Stromal cell of bone marrow (primary cell): ENCODE results near the gene INTS12.

Experiments used
- DNase-seq: peaks from one replicate; pipeline ENCODE4 v3.0.0-alpha.2; 2012; ENCODE audit warnings: low read depth

Gene INTS12

DNA sequence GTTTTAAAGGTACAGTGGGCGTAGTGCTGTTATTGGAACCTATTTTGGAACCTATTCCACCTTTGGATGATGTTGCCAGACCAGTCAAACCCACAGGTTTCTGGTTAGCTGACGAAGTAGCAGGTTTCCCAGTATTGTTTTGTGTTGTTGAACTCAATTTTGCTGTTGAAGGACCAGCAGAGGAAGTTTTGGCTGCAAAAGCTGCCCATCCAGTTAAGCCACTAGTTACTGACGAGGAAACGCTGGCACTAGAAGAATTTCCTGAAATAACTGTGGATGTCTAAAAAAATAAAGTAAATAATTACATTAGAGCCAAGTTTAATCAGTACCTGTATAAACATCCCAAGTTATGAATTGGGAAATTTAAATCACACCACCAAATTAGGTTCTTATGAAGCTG is 25.5 kb downstream of the INTS12 start:
- DNase-seq: no peak

DNA sequence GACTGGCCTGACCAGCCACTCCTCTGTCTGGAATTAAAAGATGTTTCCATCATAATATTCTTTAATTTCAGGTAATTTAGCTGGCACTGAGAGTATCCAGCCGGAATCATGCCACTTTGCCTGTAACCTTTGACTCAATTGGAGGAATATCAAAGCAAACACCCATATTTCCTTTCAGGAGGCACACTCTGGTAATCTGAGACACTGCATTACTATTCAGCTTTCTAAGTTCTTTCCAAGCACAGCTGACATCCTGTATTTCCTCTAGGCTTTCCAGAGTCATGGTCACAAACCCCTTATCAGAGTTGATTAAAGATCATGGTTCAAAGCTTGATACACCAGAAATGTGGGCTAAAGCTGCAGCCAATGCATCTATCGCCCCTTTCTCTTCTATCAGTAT is 29.3 kb downstream of the INTS12 start:
- peak; percentile 2 for DNase-seq

DNA sequence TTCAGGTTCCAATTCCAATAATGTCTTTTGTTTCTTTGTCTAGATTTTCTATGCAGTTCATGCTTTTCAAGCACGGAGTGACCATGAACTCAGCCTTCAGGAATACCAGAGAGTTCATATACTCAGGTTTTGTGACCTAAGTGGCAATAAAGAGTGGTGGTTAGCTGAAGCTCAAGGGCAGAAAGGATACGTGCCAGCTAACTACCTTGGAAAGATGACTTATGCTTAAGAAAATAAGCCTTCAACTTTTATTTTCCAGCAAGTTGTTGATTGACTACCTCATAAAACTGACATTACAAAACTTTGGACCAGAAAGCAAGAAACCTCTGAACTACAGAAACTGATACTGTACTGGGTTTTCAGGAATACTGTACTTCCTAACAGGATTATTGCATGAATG is 30.8 kb downstream of the INTS12 start:
- no peak for DNase-seq

DNA sequence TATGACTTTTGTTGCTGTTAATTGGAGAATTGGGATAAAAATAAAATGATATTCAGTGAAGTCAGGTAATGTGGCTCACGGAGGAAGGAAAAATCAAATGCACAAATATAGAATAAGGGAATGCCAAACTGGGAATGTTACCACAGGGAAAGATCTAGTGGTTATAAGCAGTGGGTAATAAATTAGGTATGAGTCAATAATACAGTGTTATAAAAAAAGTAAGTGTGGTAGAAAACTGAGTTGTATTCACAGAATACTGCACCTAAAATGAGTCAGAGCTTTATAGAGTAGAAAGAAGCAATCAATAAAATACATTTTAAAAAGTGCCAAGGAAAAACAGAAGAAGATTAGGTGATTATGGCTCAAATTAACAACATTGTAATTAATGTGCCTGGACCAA is 34.5 kb downstream of the INTS12 start:
- no peak for DNase-seq

DNA sequence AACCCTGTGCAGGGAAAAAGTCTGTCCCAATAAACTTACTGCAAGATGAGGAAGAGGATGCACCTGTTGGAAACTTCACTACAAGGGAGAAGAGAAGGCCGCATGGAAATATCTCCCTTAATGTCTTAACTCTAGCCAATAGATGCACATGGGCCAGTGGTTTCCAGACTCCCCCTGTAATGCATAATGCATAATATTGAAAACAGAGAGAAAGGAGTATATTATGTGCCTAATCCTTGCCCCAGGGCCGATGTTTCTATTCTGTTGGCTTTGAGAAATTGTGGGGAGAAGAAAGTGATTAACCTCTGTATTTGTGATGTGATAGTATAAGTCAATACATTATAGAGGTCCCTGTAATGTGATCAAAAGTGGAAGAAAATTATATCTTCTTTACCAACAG is 37.2 kb downstream of the INTS12 start:
- no peak for DNase-seq

DNA sequence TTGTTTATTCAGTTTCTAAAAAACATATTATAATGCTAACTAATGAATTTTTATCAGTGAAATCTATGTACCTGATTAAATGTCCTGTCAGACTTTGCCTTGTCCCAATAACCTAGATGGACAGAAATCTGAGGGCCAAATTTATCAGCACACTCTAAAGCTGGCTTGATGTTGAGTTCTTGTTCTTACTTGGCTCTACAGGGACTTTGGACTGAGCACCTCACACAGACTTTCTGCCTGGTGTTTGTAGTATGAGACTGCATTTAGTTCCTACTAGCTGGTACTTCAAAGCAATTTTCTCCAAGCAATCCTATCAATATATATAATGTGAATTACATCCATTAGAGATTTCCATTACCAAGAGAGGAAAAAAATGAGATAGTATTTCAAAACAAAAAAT is 37.8 kb downstream of the INTS12 start:
- DNase-seq: no peak

DNA sequence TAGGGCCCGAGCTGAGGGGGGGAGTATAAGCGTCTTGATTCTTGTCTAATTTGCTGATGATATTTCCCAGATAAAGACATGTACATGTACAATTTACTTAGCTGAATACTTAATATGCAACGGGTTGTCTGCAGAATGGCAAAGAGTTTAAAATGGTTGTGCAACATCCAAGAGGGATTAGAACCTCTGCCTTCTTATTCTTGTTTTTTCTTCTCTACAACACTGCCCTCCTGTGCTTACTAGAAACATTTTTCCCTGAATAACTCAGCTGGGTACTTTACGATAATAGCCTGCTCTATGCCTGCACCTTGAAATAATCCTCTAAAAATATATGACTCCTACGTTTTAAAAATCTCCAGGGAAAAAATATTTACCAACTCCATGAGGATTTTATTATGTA is 41.8 kb downstream of the INTS12 start:
- DNase-seq: peak; percentile 25

DNA sequence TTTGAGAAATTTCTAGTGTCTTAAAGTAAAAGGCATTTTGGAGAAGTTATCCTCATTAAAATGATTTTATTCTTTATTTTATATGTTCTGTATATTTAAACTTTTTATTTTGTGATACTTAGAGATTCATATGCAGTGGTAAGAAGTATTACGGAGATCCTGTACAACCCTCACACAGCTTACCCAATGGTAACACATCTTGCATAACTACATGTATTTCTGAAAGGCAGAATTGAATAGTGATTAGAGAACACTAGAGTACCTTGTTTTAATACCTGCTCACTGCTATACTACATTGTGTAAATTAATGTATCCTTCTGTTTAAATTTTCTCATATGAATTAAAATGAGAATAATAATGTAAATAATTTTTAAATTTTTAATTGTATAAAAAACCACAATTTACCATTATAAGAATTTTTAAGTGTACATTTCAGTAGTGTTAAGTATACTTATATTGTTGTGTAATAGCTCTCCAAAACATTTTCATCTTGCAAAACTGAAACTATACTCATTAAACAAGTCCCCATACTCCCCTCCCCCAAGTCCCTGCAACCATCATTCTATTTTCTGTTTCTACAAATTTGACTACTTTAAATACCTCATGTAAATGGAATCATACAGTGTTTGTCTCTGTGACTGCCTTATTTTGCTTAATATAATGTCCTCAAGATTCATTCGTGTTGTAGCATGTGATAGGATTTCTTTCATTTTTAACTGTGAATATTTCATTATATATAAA is 45.4 kb downstream of the INTS12 start:
- DNase-seq: no peak

DNA sequence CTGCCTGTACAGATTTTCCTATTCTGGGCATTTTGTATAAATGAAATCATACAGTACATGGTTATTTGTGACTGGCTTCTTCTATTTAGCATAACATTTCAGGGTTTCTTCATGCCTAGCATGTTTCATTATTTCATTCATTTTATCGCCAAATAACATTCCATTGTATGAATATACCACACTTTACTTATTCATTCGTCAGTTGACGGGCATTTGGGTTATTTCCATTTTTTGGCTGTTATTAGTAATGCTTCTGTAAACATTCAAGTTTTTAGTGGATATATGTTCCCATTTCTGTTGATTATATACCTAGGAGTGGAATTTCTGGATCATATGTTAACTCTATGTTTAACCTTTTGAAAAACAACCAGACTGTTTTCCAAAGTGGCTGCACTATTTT is 47.5 kb downstream of the INTS12 start:
- DNase-seq: no peak

DNA sequence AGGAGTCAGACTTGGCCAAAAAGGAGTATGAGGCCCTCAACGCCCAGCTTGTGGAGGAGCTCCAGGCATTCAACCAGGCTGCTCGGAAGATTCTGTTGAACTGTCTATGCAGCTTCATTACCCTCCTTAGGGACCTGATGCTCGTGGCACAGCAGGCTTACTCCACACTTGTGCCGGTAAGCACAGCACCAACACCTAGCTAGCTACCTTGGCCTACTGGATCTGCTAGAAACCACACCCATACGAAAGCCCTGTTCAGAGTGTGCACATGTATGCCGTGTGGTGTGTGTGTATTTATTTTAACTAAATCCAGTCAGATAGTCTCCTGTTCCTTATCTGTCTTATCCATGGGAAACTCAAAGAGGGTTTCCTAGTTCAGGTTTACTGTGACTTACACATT is 49.3 kb downstream of the INTS12 start:
- no peak for DNase-seq

DNA sequence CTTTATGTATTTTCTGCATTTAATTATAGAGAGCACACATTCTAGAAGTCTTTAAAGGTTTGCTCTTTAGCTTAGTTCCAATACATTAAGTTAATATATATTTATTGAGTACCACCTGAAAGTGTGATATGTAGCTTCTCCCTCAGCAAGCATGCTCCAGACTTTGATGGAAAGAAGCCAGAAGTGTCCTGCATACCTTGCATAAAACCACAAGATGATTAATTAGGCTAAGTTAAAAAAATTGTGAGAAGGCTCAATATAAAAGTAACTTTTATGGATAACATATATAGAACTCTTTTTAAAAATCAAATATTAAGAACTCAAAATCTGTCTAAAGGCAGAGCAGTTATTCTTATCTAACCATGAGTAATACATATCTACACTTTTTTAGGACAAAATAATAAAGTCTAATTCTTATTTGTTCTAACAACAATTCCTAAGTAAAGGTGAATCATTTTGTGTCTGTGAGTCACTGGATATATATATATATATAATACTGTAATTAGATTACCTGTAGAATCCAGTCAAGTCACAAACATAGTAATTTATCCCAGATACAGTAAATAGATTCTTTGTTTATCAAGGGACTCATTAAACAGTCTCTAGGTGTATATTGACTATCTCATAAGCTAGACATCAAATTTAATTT is 51.2 kb downstream of the INTS12 start:
- DNase-seq: no peak

DNA sequence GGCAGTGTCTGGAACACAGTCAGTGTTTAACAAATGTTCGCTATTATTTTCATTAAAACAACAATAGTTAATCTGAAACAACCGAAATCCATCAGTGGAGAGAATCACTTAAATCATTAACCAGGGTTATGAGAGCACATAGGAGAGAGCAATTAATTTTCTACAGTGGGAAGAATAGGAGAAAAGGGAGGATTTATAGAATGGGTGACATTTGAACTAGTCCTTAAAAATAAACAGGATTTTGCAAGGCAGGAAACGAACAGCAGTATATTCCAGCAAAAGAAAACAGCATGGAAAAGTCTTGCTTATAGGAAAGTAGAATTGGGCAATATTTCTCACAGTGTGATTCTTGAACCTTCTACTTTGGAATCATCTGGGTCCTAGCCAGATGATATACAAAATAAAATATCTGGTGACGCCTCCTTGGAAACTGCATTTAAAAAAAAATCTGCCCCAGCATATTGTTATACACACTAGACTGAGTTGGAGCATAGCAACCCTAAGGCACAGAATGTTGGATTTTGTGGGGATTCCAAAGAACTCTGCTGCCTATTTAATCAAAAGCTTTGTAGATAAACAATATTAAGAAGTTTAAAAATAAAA is 56.1 kb downstream of the INTS12 start:
- no peak for DNase-seq

DNA sequence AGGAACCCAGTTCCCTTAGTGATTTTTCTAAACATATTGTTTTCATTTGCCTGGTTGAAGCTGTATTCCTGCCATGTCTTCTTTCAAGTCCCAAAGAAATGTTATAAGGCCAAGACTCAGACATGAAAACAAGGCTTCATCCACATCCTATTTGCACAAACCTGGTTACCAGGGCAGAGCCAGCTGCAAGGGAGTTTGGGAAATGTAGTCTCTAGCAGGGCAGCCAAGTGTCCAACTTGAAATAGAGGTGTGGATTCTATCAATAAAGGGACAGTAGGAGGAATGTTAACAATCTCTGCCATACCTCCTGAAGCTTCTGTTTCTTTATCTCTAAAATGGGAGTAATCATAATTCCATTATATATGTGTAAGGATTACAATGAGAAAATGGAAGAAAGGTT is 56.6 kb downstream of the INTS12 start:
- no peak for DNase-seq

DNA sequence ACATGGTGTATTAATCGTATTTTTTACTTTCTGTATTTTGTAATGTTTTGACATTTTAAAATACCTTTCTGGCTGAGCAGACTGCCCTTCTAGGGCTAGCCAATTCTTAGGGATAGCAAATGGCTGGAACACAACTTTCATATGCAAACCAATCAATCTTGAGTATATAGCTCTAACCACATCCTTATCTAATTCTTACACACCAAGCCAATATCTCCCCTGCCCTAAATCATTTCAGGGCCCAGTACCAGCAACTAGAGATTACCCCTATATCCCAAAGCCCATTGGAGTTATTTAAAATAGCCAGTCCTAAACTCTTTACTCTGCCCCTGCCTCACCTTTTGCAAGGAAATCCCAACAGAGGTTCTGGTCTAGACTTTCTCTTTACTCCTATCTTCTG is 58.3 kb downstream of the INTS12 start:
- DNase-seq: no peak

DNA sequence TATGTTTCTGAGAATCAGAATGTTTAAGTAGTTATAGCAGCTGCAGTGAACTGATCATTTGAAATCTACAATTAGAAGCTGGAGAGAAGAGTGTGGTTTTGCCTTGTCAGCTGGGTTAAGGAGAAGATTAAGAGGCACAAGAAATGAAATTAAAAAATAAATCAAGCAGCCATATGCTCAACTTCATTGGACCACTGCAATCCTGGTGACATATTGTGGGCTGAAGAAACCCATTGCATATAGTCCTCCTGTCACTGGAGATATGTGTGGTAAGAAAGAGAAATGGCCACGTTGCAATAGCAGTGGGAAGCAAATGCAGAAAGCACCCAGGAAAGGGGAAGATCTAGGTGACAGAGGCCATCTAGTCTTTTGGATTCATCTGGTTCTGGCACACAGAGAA is 63.0 kb downstream of the INTS12 start:
- no peak for DNase-seq

DNA sequence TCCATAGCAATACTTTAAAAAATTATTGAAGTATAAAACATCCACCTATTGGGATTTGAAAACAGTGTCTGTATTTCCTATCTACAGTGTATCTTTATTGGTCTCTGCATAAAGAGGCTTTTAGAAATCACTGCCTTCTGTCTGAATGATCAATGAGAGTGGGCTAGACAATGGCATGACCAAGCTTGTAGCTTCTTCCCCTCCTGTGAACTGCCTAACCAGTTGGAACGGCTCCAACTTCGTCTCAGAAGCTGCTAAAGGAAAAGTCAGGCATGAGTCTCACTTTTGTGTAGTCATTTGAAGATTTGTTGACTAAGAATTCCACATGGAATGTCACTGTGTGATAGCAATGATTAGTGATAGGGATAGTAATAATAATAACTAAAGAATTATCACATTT is 64.2 kb downstream of the INTS12 start:
- no peak for DNase-seq

DNA sequence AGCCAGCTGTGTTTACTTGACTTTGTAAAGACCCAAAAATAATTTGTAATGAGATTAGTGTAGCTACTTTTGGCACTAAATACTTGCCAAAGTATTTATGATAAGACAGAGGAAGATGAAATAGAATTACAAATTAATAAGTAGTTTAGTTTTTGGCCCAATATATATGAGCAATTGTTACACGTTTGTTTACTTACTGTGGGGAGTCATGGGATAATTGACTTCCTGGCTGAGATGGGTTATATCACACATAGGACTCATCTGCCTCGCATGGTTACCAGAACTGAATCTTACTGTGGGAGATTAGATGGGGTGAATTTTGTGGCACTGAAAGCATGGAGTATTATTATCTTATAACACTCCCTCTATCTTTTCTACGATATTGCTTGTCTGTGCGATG is 66.6 kb downstream of the INTS12 start:
- DNase-seq: no peak

DNA sequence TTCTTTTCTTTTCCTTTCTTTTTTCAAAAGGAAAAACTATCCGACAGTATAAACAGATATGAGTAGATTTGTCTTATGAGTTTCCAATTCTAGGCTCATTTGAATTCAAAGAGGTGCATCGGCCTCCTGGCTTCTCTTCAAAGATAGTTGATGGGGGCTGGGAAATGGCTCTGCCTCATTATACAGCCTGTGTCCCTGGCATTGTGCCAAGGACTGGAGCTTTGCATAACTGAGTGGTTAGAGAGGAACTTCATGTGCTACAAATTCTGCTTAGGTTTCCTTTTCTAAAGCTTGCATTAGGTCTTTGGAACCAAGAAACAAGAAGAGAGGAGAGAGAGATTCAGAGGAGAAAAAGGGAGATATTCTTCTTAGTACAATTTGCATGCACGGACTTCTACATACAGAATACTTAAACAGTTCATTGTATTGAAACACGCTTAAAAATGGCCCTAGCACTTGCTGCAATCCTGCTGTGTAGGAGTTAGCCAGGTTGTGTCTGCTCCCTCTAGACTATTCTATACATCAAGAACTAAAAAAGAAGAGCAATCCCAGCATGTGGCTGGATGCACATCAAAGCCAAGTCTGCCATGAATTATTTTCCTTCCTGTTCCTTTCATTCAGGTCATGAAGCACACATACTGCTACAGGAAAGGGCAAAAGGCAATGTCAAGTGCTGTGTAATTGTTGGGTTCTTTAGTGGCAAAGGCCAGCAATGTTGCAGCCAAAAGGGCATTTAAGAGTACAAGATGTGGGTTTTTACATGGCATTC is 70.9 kb downstream of the INTS12 start:
- no peak for DNase-seq

DNA sequence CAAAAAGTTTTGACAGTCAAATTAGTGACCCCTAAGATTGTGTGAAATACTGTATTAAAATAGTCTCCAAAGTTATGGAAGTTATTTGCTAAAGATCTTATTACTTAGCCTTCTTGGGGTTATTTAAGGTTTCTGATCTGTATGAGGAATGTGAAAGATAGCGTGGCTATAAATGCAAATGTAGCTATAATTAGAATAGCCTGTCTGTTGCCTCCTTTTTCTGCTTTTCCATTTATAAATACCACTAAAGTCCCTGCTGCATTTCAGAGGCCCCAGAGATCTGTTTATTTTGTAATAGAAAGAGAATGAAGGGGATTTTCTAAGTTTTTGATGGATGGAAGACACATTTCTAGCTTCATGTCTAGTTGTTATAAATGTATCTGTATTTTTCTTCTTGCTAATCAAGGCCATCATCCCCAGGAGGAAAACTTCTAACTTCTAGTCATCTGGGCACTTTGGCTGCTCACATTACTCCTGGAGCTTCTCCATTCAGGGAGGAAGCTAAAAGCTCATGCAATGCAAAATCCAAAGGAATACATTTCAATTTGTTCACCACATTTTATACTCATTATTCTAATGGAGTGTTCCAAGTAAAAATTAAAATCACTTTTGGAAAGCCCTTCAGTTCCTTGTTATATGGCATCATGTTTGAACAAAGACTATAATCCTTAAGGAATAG is 73.9 kb downstream of the INTS12 start:
- no peak for DNase-seq

DNA sequence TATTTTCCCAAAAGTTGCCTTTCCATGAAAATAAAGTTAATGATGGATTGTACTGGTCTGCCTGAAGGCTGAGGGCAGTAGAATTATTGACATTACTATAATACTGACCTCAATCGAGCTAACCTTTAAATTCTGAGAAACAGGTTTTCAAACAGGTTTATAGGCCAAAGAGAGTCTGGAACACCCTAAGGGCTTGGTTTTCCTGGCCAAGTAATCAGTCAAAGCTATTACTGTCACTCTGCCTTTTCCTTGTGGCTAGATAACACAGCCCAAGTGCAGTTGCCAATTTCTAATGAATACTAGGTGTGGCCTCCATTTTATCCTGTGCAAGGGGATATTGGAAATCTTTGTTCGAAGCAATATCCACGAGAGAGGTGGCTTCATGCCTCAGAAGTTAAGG is 75.2 kb downstream of the INTS12 start:
- DNase-seq: no peak
